Measurements from ENCODE around the gene ACMSD. TPM values are rescaled to one million over a fixed set of nuclear protein-coding genes. Genes with fewer than 3 reads are reported as not detected.

The ACMSD gene
- total and polyA plus RNA-seq, 2 of the 4 experiments (the other 2 are of a cell fraction) = not detected

GRCh38 chr2:134861173-134861572, 22.8 kb downstream of the ACMSD start:
- BruUV-seq (replicated peaks) = no TSS peak
- Histone ChIP-seq H4K91ac (ENCODE audit: insufficient read depth, low read depth, low read length) (no peak overlapping the region), H3K9me3 (ENCODE audit: control insufficient read depth, insufficient read depth, low read length) (no peaks in the 10 kb centered on the region), H2BK20ac (ENCODE audit: low read depth, low read length) (no peak overlapping the region), H3K79me1 (ENCODE audit: low read depth in 1 of 2, low read length in 2 of 2) (no peaks in the 10 kb centered on the region), H4K5ac (ENCODE audit: low read depth, low read length) (no peak overlapping the region), H2AK5ac (ENCODE audit: low read depth, low read length) (no peak overlapping the region), H3K9me1 (ENCODE audit: insufficient read depth, low read length) (no peaks in the 10 kb centered on the region; the same call in 1 of the 2 replicates), H3K4ac (ENCODE audit: low read depth, low read length) (no peak overlapping the region), H4K20me1 (ENCODE audit: insufficient read depth, low read length) (no peaks in the 10 kb centered on the region), H3K56ac (ENCODE audit: extremely low read depth, insufficient read depth, low read length) (no peak overlapping the region), H3K4me1 (ENCODE audit: control insufficient read depth, insufficient read depth, low read length) (no peaks in the 10 kb centered on the region), H2AFZ (replicated peaks; ENCODE audit: low read length, poor library complexity) (no peak overlapping the region), H3K9ac (ENCODE audit: low read depth, low read length) (no peak overlapping the region), H3K36me3 (ENCODE audit: control insufficient read depth, insufficient read depth, low read length) (no peaks in the 10 kb centered on the region), H4K8ac (ENCODE audit: low read depth in 2 of 2, low read length in 2 of 2) (no peak overlapping the region), H3K23ac (ENCODE audit: low read depth, low read length) (no peak overlapping the region), H2AK9ac (replicated peaks; ENCODE audit: low read depth, low read length, poor library complexity) (no peak overlapping the region), H3K18ac (ENCODE audit: low read depth, low read length) (no peak overlapping the region), H3K14ac (replicated peaks; ENCODE audit: low read depth, low read length) (no peak overlapping the region), H2BK15ac (ENCODE audit: low read depth, low read length) (no peak overlapping the region), H3K4me3 (ENCODE audit: insufficient read depth, low read depth, low read length) (no peak overlapping the region), H3K27me3 (ENCODE audit: control insufficient read depth, insufficient read depth, low read length) (no peaks in the 10 kb centered on the region; the same call in 1 of the 2 replicates), H2BK120ac (ENCODE audit: low read depth, low read length) (no peak overlapping the region), H3K27ac (ENCODE audit: insufficient read depth, low read length) (no peak overlapping the region), H3K4me2 (ENCODE audit: low read depth, low read length) (no peak overlapping the region), H2BK5ac (ENCODE audit: low read depth, low read length, poor library complexity, severe bottlenecking) (no peak overlapping the region)
- ChIA-PET POLR2A (ENCODE audit: unreplicated experiment) (no interaction called here), CTCF (no interaction called here)
- TF ChIP-seq MAFK (IDR thresholded peaks at IDR 0.05; ENCODE audit: low read depth, low read length) = no peak
- no peak for TF ChIP-seq POLR2A (IDR thresholded peaks at IDR 0.05; ENCODE audit: low read depth, low read length)
- TF ChIP-seq, protein P1, sequence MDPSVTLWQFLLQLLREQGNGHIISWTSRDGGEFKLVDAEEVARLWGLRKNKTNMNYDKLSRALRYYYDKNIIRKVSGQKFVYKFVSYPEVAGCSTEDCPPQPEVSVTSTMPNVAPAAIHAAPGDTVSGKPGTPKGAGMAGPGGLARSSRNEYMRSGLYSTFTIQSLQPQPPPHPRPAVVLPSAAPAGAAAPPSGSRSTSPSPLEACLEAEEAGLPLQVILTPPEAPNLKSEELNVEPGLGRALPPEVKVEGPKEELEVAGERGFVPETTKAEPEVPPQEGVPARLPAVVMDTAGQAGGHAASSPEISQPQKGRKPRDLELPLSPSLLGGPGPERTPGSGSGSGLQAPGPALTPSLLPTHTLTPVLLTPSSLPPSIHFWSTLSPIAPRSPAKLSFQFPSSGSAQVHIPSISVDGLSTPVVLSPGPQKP (IDR thresholded peaks at IDR 0.05; ENCODE audit: borderline replicate concordance, low read depth, low read length) = no peak
- TF ChIP-seq CEBPB (IDR thresholded peaks at IDR 0.05; ENCODE audit: low read depth, low read length) = no peak
- no peak for TF ChIP-seq NFE2L2 (IDR thresholded peaks at IDR 0.05; ENCODE audit: low read depth, low read length)
- no peak for TF ChIP-seq FOS (IDR thresholded peaks at IDR 0.05; ENCODE audit: low read depth, low read length)
- TF ChIP-seq BHLHE40 (IDR thresholded peaks at IDR 0.05; ENCODE audit: low read depth, low read length) = no peak
- TF ChIP-seq RFX5 (IDR thresholded peaks at IDR 0.05; ENCODE audit: low read depth, low read length) = no peak
- TF ChIP-seq, protein P2, sequence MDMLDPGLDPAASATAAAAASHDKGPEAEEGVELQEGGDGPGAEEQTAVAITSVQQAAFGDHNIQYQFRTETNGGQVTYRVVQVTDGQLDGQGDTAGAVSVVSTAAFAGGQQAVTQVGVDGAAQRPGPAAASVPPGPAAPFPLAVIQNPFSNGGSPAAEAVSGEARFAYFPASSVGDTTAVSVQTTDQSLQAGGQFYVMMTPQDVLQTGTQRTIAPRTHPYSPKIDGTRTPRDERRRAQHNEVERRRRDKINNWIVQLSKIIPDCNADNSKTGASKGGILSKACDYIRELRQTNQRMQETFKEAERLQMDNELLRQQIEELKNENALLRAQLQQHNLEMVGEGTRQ (IDR thresholded peaks at IDR 0.05; ENCODE audit: low read depth, low read length) = no peak
- no peak for TF ChIP-seq SMC3 (IDR thresholded peaks at IDR 0.05; ENCODE audit: low read depth, low read length)
- TF ChIP-seq RCOR1 (IDR thresholded peaks at IDR 0.05; ENCODE audit: insufficient replicate concordance, low read length) = no peak
- TF ChIP-seq MXI1 (IDR thresholded peaks at IDR 0.05; ENCODE audit: borderline replicate concordance, low read depth, low read length) = no peak
- no peak for TF ChIP-seq MAZ (IDR thresholded peaks at IDR 0.05; ENCODE audit: borderline replicate concordance, low read depth, low read length)
- no peak for TF ChIP-seq CHD1 (IDR thresholded peaks at IDR 0.05; ENCODE audit: low read depth, low read length)
- no peak for TF ChIP-seq RAD21 (IDR thresholded peaks at IDR 0.05; ENCODE audit: low read length)
- TF ChIP-seq, protein P3, sequence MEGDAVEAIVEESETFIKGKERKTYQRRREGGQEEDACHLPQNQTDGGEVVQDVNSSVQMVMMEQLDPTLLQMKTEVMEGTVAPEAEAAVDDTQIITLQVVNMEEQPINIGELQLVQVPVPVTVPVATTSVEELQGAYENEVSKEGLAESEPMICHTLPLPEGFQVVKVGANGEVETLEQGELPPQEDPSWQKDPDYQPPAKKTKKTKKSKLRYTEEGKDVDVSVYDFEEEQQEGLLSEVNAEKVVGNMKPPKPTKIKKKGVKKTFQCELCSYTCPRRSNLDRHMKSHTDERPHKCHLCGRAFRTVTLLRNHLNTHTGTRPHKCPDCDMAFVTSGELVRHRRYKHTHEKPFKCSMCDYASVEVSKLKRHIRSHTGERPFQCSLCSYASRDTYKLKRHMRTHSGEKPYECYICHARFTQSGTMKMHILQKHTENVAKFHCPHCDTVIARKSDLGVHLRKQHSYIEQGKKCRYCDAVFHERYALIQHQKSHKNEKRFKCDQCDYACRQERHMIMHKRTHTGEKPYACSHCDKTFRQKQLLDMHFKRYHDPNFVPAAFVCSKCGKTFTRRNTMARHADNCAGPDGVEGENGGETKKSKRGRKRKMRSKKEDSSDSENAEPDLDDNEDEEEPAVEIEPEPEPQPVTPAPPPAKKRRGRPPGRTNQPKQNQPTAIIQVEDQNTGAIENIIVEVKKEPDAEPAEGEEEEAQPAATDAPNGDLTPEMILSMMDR (conservative IDR thresholded peaks at IDR 0.05; ENCODE audit: low read depth, low read length) = no peak
- DNase-seq = no peak
- dilution Hi-C loops (cut with HindIII; ENCODE audit: low sequenced_read_pairs, unreplicated experiment) = no loop called here
- no peak for ATAC-seq (ENCODE audit: low read depth)
- in situ Hi-C loops (cut with MboI; ENCODE audit: low sequenced_read_pairs) = no loop called here
- no CpG with 5 or more reads among the region's 3 CpGs for WGBS, 2 experiments (ENCODE audit: extremely low coverage in 2 of 2, insufficient read length in 1 of 2)
- intact Hi-C loops (cut with micrococcal nuclease) = no loop called here
